Stimulated activated CD4-positive, alpha-beta T cell treated with anti-CD3 and anti-CD28 coated beads, Interleukin-15, amount 100 ng/mL, for 1 hour (primary cell): ENCODE data around the gene PAF1.
"Not testable (repeated sequence)": the region's sequence is repeated elsewhere in the genome, so short reads cannot be mapped to it uniquely, and the experiment has no call there.

ENCODE experiments used
- DNase-seq, 2 donors: peaks; one replicate each; pipeline ENCODE4 v3.0.0-alpha.2; 2020; ENCODE audit warnings: low read depth in 1 of 2, low spot score in 1 of 2

PAF1 gene

DNA sequence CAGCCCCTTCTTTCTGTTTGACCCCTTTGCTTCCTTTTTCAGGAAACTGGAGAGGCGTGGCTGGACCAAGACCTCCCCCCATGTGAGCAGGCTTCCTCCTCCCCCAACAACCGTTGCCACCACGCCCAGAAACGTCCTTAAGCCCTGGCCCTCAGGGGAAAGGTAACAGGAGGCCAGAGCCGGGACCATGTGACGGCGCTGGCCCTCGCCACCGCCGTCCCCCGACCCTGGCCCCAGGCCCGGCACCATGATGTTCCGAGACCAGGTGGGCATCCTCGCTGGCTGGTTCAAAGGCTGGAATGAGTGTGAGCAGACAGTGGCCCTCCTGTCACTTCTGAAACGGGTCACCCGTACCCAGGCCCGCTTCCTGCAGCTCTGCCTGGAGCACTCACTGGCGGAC lies 34.3 kb downstream of the PAF1 start:
- DNase-seq: no peak

DNA sequence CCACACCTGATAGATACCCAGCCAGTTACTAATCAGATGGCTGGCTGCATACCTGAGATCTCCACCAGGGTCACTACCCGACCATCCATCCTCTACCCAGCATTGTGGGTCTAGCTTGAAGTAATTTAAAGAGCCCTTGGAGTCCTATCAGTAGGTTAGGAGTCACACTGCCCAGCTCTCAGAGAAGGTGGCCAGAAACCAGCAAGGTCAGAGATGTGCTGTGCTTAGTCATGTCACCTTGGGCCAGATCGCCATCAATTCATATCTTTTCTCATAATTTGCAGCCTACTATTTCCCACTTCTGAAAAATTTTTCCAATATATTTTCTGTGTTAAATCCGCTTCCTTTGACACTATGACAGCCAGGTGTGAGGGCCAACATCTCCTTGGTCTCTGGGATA lies 34.8 kb downstream of the PAF1 start:
- DNase-seq: no peak

GRCh38 chr19:39355253-39355652 lies 35.7 kb downstream of the PAF1 start:
- DNase-seq: no peak

DNA sequence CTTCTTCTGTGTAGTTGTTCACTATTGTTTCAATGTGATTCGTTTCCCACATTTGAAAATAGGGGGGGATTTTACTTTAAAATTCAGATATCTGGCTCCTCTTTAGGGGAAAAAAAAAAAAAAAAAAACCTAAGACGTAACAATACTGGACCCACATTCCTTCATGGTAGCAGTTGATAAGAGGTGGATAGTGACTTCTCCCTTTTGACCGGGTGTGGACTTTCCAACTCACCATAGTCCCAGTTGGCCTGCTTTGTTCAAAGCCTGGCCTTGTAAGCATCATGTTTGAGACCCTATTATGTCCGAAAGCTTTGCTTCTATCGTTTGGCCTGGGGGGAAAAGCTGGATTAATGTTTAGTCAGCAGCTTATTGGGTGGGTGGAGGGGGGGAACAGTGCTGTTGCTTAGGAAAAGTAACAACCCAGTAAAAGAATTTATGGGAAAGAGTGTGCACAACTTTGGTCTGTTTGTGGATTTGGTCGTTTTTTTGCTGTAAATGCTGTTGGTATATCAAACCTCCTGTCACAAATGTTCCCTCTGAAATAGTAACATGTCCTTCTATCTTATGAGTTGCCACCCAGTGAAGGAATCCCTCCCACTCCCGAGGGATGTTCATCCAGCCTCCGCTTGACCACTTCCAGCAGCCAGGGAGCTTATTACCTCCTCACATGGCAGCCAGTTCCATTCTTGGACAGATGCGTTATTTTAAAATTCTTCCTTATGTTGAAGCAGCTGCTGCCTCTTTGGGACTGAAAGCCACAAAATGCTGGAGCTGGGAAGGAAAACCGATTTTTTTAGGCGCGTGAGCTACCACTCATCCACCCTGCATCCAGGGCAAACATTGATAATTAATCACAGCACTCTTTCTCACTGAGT lies 38.3 kb downstream of the PAF1 start:
- DNase-seq: no peak

DNA sequence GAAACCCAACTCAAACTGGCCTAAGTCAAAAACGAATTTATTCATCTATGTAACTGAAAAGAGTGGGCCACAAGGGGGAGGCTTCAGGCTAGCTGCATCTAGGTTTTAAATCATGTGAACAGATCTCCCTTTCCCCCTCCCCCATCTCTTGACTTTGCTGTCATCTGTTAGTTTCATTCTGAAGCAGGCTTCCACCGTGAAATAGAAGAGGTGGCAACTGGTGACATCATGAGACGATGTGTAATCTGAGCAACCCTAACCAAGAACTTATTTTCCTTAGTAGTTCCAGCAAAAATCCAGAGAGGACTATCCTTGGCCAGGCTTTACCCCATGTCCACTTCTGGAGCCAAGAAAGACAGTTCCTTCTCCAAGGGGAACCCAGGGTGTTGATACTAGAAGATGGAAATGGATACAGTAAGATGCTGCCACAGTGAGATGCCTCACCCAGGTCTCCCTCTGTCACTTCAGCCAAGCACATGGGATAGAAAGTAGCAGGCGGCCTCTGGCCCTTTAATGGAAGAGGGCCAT lies 39.3 kb downstream of the PAF1 start:
- DNase-seq: no peak

- DNase-seq: no peak
Observed at GRCh38 chr19:39350156-39350555, 40.8 kb downstream of the PAF1 start.

DNA sequence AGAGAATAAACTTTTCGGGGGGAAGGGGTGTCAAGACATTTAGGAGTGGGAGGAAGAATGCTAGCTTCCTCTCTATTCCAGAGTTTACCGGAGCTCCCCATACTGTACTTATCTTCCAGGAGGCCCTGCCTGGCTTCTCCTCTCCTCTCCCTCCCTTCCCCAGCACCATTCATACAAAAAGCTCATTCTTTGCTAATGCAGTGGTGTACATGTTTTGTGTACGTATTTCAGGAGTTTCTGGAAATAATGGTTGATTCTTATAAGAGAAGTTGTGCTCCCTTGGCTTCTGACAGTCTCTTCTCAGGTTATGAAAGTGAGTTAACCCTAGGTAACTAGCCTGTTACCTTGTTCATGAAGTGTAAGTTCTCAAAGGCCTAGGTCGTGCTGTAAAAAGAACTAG lies 41.6 kb downstream of the PAF1 start:
- DNase-seq: no peak

DNA sequence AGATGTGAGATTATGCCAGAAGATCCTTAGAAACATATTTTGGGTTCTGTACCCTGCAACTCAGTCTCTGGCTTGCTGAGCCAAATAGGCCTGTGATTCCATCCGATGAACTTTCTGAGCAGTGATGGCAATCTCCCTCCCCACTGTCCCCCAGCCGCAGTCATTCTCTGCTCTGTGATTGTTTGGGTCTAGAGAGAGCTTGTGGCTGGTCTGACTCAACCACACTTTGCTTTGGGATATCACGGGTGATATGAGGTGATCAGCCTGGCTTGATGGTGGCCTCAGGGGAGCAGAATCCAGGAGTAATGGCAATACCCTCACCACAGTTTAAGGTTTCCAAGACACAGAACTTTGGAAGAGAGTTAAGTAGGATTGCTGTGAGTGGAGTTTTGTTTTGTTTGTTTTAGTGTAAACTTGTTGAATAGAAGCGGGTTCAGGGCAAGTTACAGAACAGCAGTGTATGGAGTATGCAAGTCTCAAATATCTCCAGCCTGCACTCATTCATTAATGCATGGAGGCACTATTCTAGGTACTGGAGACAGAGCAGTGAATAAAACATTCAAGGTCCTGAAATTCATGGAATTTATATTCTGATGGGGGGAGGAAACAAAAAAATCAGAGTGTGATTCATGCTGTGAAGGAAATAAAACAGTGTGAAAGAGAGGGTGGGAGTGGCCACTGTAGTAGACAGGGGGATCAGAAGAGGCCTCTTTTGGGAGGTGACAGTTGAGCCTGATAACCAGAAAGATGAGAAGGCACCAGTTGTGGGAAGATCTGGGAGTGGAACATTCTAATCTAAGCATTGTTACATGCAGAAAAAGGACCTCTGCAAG lies 43.4 kb downstream of the PAF1 start:
- no peak for DNase-seq

GRCh38 chr19:39345956-39346355 lies 45.0 kb downstream of the PAF1 start:
- no peak for DNase-seq

GRCh38 chr19:39342647-39343305 lies 48.1 kb downstream of the PAF1 start:
- no peak for DNase-seq

DNA sequence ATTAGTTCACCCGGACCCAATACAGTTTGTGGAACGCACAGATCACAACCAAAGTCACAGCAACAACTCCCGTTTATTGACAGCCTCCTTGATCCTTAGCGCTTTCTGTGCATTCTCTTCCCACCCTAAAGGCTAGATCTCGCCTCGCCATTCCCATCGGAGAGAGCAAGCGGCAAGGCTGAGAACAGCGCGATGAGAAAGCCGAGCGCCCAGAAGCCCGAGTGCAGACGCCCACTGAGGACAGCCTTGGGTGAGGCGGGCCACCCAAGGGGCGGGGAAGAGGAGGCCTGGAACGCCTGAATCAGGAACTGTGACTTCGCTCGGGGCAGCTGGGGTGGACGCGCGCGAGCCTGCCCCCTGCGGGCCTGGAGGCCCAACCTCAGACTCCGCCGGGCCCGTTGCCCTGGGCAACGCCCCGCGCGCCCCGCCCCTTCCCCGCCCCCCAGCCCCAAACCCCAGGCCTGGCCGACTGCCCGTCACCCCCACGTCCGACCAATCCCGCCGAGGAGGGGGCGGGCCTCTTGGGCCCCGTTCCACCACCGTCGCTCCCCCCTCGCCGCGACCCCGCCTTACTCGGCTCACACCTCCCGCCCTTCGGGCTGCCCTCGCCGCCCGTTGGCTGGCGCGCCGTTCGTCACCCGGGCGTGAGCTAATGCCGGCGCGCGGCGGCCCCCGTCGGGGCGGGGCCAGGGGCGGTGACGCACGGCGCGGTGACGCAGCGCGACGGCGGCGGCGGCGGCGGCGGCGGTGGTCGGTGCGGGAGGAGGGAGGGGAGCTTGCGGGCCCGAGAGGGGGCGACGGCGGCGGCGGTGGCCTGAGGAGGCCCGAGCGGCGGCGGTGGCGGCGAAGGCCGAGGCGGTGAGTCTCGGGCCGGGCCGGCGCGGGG lies 48.9 kb downstream of the PAF1 start, which contains the start of gene SAMD4B:
Gene SAMD4B (plus strand): TSS at position 703 of the 886 bp plus-strand sequence. CDS start 14,473 bp downstream, outside the sequence.
- DNase-seq: peak; percentile 98 to 99

GRCh38 chr19:39341129-39341718 lies 49.7 kb downstream of the PAF1 start:
- no peak for DNase-seq

DNA sequence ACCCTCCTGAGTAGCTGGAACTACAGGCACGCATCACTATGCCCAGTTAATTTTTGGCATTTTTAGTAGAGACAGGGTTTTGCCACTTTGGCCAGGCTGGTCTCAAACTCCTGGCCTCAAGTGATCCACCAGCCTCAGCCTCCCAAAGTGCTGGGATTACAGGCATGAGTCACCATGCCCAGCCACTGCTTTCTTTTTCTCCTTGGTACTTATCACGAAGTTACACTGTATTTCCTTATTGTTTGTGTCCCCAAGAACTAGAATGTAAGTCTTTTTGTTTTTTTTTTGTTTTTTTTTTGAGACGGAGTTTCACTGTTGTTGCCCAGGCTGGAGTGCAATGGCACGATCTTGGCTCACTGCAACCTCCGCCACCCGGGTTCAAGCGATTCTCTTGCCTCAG lies 50.8 kb downstream of the PAF1 start:
- not testable (repeated sequence) for DNase-seq

GRCh38 chr19:39339674-39340073 lies 51.2 kb downstream of the PAF1 start:
- DNase-seq: no peak

DNA sequence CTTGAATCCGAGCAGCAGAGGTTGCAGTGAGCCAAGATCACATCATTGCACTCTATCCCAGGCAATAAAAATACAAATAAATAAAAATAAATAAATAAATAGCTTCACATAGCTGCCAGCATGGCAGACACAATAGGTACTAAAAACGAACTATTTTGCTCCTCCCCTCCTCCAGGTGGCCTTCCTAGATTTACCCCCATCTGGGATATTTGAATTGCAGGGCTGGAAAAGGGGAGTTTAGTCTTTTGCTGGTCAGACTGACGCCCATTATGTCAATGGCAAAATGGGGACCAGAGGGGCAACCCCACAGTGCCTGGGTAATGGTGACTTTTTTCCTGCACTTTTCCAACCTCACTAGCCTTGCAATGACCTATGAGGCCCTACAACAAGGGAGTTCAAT lies 54.4 kb downstream of the PAF1 start:
- DNase-seq: no peak
